K562 (cell line): ENCODE measurements around the gene RRAD. TPM values are rescaled to one million over a fixed set of nuclear protein-coding genes. Genes with fewer than 3 reads are reported as not detected.

Experiments used
- ATAC-seq: fragments of 200-7000 bp; cut with Tn5 transposase; 3 replicates; pipeline ENCODE4 v1.9.1; 2020; ENCODE audit warnings: moderate library complexity
- BruUV-seq: library from RNA; stranded (reverse); fragments of 400-500 nt; replicated peaks from 2 replicates; lab custom pipeline; 2021; lab: Mats Ljungman, UMichigan
- CTCF ChIA-PET: fragments of 300-600 bp; formaldehyde crosslinking; extraction: SDS; loops from one replicate; lab custom pipeline; 2021; ENCODE audit warnings: low intra/inter-chr PET ratio; lab: Yijun Ruan, JAX
- POLR2A ChIA-PET: fragments of 300-600, 350-650 bp; sonication (Branson Sonifier 250); formaldehyde crosslinking; extraction: SDS; loops from one replicate; lab custom pipeline; 2021; ENCODE audit warnings: antibody characterized with exemption, inconsistent platforms; lab: Yijun Ruan, JAX
- DNase-seq, 4 experiments: peaks; one replicate each; pipeline versions ENCODE4 v3.0.0 to v3.0.0-alpha.2; 2011 to 2018; ENCODE audit warnings: low spot score in 3 of 4, mixed read lengths in 3 of 4; ENCODE audit errors: extremely low read depth in 1 of 4
- FAIRE-seq: peaks from 2 replicates; lab custom pipeline; 2011; peaks lifted over from hg19 to GRCh38; lab: Jason Lieb, UNC
- H2AFZ ChIP-seq: 2 replicates; pipeline ENCODE4 v1.6.0; 2011; ENCODE audit warnings: low read depth, low read length, control low read depth, inconsistent platforms
- H3K27ac ChIP-seq: fragments of 200-600 bp; 3 replicates; pipeline ENCODE4 v1.8.0; 2011; ENCODE audit warnings: low read depth, mild to moderate bottlenecking, control low read depth, inconsistent platforms, low read length, moderate library complexity, mixed read lengths; ENCODE audit errors: extremely low read depth
- H3K27me3 ChIP-seq, 2 experiments: fragments of 300-600 bp in 1 of 2; 2 replicates in 1 of 2; 3 replicates in 1 of 2; pipeline versions ENCODE4 v1.6.0 to v1.8.0; 2011; ENCODE audit warnings: inconsistent platforms in 2 of 2, low read length in 2 of 2, mild to moderate bottlenecking in 1 of 2, mixed read lengths in 1 of 2, moderate library complexity in 1 of 2; ENCODE audit not compliant: control insufficient read depth in 2 of 2, insufficient read depth in 2 of 2
- H3K36me3 ChIP-seq: fragments of 300-600 bp; 3 replicates; pipeline ENCODE4 v1.8.0; 2011; ENCODE audit warnings: mild to moderate bottlenecking, low read length, inconsistent platforms; ENCODE audit not compliant: control insufficient read depth, insufficient read depth
- H3K4me1 ChIP-seq, 2 experiments: fragments of 200-600 bp in 1 of 2; replicated peaks in 1 of 2; 2 replicates in 1 of 2; 3 replicates in 1 of 2; pipeline versions ENCODE4 v1.5.1 to v1.8.0; 2011; ENCODE audit warnings: inconsistent platforms in 2 of 2, low read length in 2 of 2, mild to moderate bottlenecking in 1 of 2, mixed read lengths in 1 of 2, moderate library complexity in 1 of 2; ENCODE audit not compliant: control insufficient read depth in 2 of 2, insufficient read depth in 2 of 2
- H3K4me2 ChIP-seq: 2 replicates; pipeline ENCODE4 v1.6.1; 2011; ENCODE audit warnings: low read length, control low read depth, inconsistent platforms, mixed read lengths; ENCODE audit not compliant: insufficient read depth
- H3K4me3 ChIP-seq: fragments of 200-600 bp; sonication (generic), shearing (Covaris generic); 2 replicates; pipeline ENCODE4 v1.5.1; 2016; ENCODE audit warnings: control low read depth, inconsistent platforms
- H3K79me2 ChIP-seq: fragments of 200-600 bp; 3 replicates; pipeline ENCODE4 v1.8.0; 2011; ENCODE audit warnings: low read length, inconsistent platforms; ENCODE audit not compliant: control insufficient read depth, insufficient read depth
- H3K9ac ChIP-seq, 2 experiments: 2 replicates each; pipeline versions ENCODE4 v1.6.0 to v1.6.1; 2011; ENCODE audit warnings: low read depth in 2 of 2, low read length in 2 of 2, control low read depth in 1 of 2, inconsistent platforms in 1 of 2, mild to moderate bottlenecking in 1 of 2, mixed read lengths in 1 of 2; ENCODE audit not compliant: insufficient read depth in 1 of 2
- H3K9me1 ChIP-seq: one replicate; pipeline ENCODE4 v1.6.0; 2011; ENCODE audit warnings: inconsistent platforms, mild to moderate bottlenecking, low read length, moderate library complexity; ENCODE audit not compliant: control insufficient read depth, insufficient read depth
- H3K9me3 ChIP-seq: replicated peaks from 2 replicates; pipeline ENCODE4 v1.5.1; 2011; ENCODE audit warnings: low read depth, low read length, inconsistent platforms; ENCODE audit not compliant: control insufficient read depth, insufficient read depth
- H4K20me1 ChIP-seq: replicated peaks from 2 replicates; pipeline ENCODE4 v1.6.1; 2011; ENCODE audit warnings: low read length, inconsistent platforms, mixed read lengths; ENCODE audit not compliant: control insufficient read depth, insufficient read depth
- ADNP ChIP-seq: fragments of 200-800 bp; sonication (Bioruptor generic); IDR thresholded peaks from 2 replicates; pipeline ENCODE4 v1.6.1; 2016; ENCODE audit warnings: missing genetic modification characterization, missing compliant biosample characterization
- BCOR ChIP-seq: fragments of 450-650 bp; IDR thresholded peaks from 2 replicates; pipeline ENCODE4 v1.6.1; 2016
- DMBX1 ChIP-seq: fragments of 250-450 bp; sonication (Bioruptor Pico); IDR thresholded peaks from 2 replicates; pipeline ENCODE4 v1.8.0; 2022; ENCODE audit warnings: inconsistent platforms, mild to moderate bottlenecking, moderate library complexity, borderline replicate concordance
- ESRRA ChIP-seq: fragments of 450-650 bp; IDR thresholded peaks from 2 replicates; pipeline ENCODE4 v1.6.1; 2014; ENCODE audit warnings: low read depth, mild to moderate bottlenecking, moderate library complexity, borderline replicate concordance
- KDM1A ChIP-seq, 2 experiments: fragments of 450-650 bp; IDR thresholded peaks; 2 replicates each; pipeline ENCODE4 v1.6.1; 2016; ENCODE audit warnings: mild to moderate bottlenecking in 2 of 2
- RBM25 ChIP-seq: fragments of 200-400 bp; formaldehyde crosslinking; IDR thresholded peaks from 2 replicates; pipeline ENCODE4 v1.6.1; 2018; ENCODE audit warnings: low read length, low read depth, moderate library complexity; ENCODE audit not compliant: severe bottlenecking
- SP1 ChIP-seq: sonication (generic); formaldehyde crosslinking; IDR thresholded peaks from 2 replicates; pipeline ENCODE4 v1.8.1; 2022; ENCODE audit warnings: mild to moderate bottlenecking, missing genetic modification reagents
- WGBS: fragments of 100-300 bp; shearing (Covaris generic); methylation state at CpG from one replicate; pipeline ENCODE4 v1.1.6; 2016; ENCODE audit warnings: low coverage, mixed read lengths; ENCODE audit not compliant: insufficient coverage; ENCODE audit errors: missing lambda C conversion rate; 5-methylcytosine and 5-hydroxymethylcytosine counted together
- in situ Hi-C: fragments of 300-500 bp; cut with MboI; formaldehyde crosslinking; loops from 4 replicates; pipeline ENCODE4 v1.15.0; 2018; ENCODE audit warnings: inconsistent platforms, mixed read lengths
- intact Hi-C: fragments of 100-400 bp; cut with micrococcal nuclease; formaldehyde crosslinking; loops from 2 replicates; pipeline ENCODE4 v1.14.2; 2022
- polyA plus RNA-seq, 8 experiments: library from polyadenylated mRNA; depleted of rRNA in 4 of 8; stranded (reverse) in 5 of 8; unstranded in 3 of 8; fragments of >200 nt; fragmentation: Nextera tagmentation in 2 of 8; fragmentation: Illumina TruSeq in 1 of 8; extraction: Ambion mirVana in 2 of 8; extraction: Trizol in 1 of 8; gene quantifications; 2 replicates each; pipeline versions ENCODE4 v1.2.1 to v1.2.3, GENCODE V29; 2011 to 2014; ENCODE audit warnings: inconsistent platforms in 1 of 8, missing spikeins in 1 of 8
- total RNA-seq, 7 experiments: library from RNA; depleted of rRNA in 6 of 7; stranded (reverse); fragments of >200 nt in 6 of 7; fragmentation: Illumina TruSeq in 2 of 7; extraction: Trizol in 2 of 7; gene quantifications; 2 replicates each; pipeline versions ENCODE4 v1.2.1 to v1.2.3, GENCODE V29; 2011 to 2021; ENCODE audit warnings: low replicate concordance in 1 of 7

The RRAD gene
- total and polyA plus RNA-seq, 9 of the 15 experiments (the other 6 are each of a cell fraction or from before 2014, with no cell fraction given), result 0.09 to 0.20 (median 0.13) TPM; not detected in 5

- FAIRE-seq (no peak), DNase-seq (no peak), ATAC-seq (no peak)
- Histone ChIP-seq H3K9me1 (no peaks in the 10 kb centered on the region), H3K27me3 (peaks cover 0 to 9% of the 10 kb centered on the region in 2 experiments; a peak in 2 of 5 replicates), H3K9ac (no peak overlapping the region), H4K20me1 (no peaks in the 10 kb centered on the region), H2AFZ (no peak overlapping the region), H3K4me2 (no peak overlapping the region), H3K79me2 (no peaks in the 10 kb centered on the region), H3K9me3 (no peaks in the 10 kb centered on the region), H3K27ac (no peak overlapping the region), H3K4me1 (peaks cover 13 to 29% of the 10 kb centered on the region in 2 experiments; a peak in 4 of 5 replicates), H3K36me3 (no peaks in the 10 kb centered on the region), H3K4me3 (no peak overlapping the region)
- no TSS peak for BruUV-seq
- intact Hi-C loops (no loop called here), in situ Hi-C loops (no loop called here)
- no peak for TF ChIP-seq SP1 (CRISPR knock-in tag)
- TF ChIP-seq KDM1A (IDR thresholded peaks at IDR 0.05), result peak; percentile 68 to 71
- TF ChIP-seq ADNP (tag), result peak; percentile 65
- no peak for TF ChIP-seq DMBX1 (CRISPR knock-in tag)
- TF ChIP-seq RBM25, result peak; percentile 83
- peak; percentile 85 for TF ChIP-seq ESRRA
- peak; percentile 78 for TF ChIP-seq BCOR
- ChIA-PET CTCF (no interaction called here), POLR2A (interaction anchor here (0.9 to 2.4 kb wide), 2 partner anchors 19 to 59 kb away, joined by 3 to 10 read pairs; no protein-coding TSS in a partner anchor)
- 50% methylated on average over 9 of the region's 14 CpGs for WGBS
These were observed 16.4 kb downstream of the RRAD start for GRCh38 chr16:66908762-66909559.
